Esophagus squamous epithelium (tissue), 5 donors: Measurements from ENCODE around the gene POLE3. TPM values are rescaled to one million over a fixed set of nuclear protein-coding genes. Genes with fewer than 3 reads are reported as not detected.

Source experiments
- DNase-seq: peaks from one replicate; lab custom pipeline; 2025; lab: John Stamatoyannopoulos, UW
- H3K27ac ChIP-seq, 4 donors: fragments of 200-600 bp; sonication (generic); one replicate each; pipeline ENCODE4 v1.5.1; 2016 to 2019; ENCODE audit warnings: mild to moderate bottlenecking in 1 of 4
- H3K27me3 ChIP-seq, 4 donors: fragments of 200-600 bp; sonication (generic); 1 replicate in 3 of 4; 2 replicates in 1 of 4; pipeline versions ENCODE4 v1.5.1 to v1.6.0; 2017 to 2021; ENCODE audit warnings: antibody characterized with exemption in 1 of 4
- H3K36me3 ChIP-seq, 3 donors: fragments of 200-600 bp; sonication (generic); one replicate each; pipeline ENCODE4 v1.5.1; 2016 to 2019
- H3K4me1 ChIP-seq, 3 donors: fragments of 200-600 bp; sonication (generic); one replicate each; pipeline ENCODE4 v1.5.1; 2017 to 2019
- H3K4me3 ChIP-seq, 4 donors: fragments of 200-600 bp; sonication (generic); 1 replicate in 3 of 4; 2 replicates in 1 of 4; pipeline ENCODE4 v1.5.1; 2016 to 2019; ENCODE audit warnings: mild to moderate bottlenecking in 2 of 4, moderate library complexity in 1 of 4
- H3K9me3 ChIP-seq, 3 donors: fragments of 200-600 bp; sonication (generic); one replicate each; pipeline ENCODE4 v1.5.1; 2016 to 2019
- CTCF ChIP-seq, 6 experiments: fragments of 450-650 bp in 4 of 6; fragments of 200-600 bp in 2 of 6; sonication (generic) in 2 of 6; IDR thresholded peaks; one replicate each; pipeline ENCODE4 v1.5.1; 2016 to 2019; ENCODE audit warnings: antibody characterized with exemption in 6 of 6, mild to moderate bottlenecking in 4 of 6, moderate library complexity in 4 of 6
- POLR2A ChIP-seq, 4 donors: fragments of 450-650 bp; IDR thresholded peaks; one replicate each; pipeline ENCODE4 v1.6.1; 2017; ENCODE audit warnings: antibody characterized with exemption in 4 of 4, mild to moderate bottlenecking in 4 of 4, moderate library complexity in 3 of 4
- WGBS, 2 donors: methylation state at CpG; one replicate each; pipeline ENCODE4 v1.1.5; 2018; 5-methylcytosine and 5-hydroxymethylcytosine counted together
- intact Hi-C: fragments of 100-400 bp; cut with DNase I; formaldehyde crosslinking; loops from one replicate; pipeline ENCODE4 v1.15.0; 2022
- total RNA-seq, 4 donors: library from RNA; depleted of rRNA; stranded (reverse); fragments of >200 nt; gene quantifications; one replicate each; pipeline ENCODE4 v1.1.0, GENCODE V29; 2016
- donor health status: DM: yes; HTN: yes; CAD: no.

POLE3 gene
- total RNA-seq, 4 donors from 2014 or later = 16.6 to 61.4 (median 51.9) TPM

GRCh38 chr9:113360242-113360842 is 50.1 kb downstream of the POLE3 start:
- no peaks in the 10 kb centered on the region for H3K27me3 ChIP-seq
- peaks cover 0 to 6% (median 2%) of the 10 kb centered on the region in 3 donors for H3K4me1 ChIP-seq
- whole genome bisulfite sequencing, 2 donors = 84 to 85% methylated on average over 5 of the region's 15 CpGs
- H3K36me3 ChIP-seq = peaks cover 0 to 21% (median 0%) of the 10 kb centered on the region in 3 donors
- intact Hi-C loops = no loop called here
- no peak overlapping the region for H3K4me3 ChIP-seq
- DNase-seq = no peak
- H3K9me3 ChIP-seq = no peaks in the 10 kb centered on the region
- no peak overlapping the region for H3K27ac ChIP-seq
- no peak for TF ChIP-seq POLR2A (IDR thresholded peaks at IDR 0.05)
- no peak for TF ChIP-seq CTCF (IDR thresholded peaks at IDR 0.05)

DNA sequence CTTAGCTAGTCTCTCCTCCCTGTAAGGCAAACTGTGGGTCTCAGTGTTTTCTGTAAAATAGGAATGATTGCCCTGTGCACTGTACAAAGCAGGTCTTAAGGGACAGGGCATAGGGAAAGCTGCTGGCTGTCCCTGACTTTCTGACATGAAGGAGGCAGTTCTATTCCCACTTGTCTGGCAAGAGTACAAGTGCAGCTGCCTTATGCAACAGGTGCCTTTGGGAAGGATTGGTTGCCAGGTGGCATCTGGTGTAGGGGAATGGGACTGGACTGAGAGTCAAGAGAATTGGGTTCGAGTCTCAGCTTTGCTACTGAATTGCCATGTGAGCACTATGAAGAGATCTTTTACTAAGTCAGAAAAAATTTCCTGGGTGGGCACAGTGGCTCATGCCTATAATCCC is 51.1 kb downstream of the POLE3 start:
- peaks cover 0 to 6% (median 0%) of the 10 kb centered on the region in 3 donors for H3K4me1 ChIP-seq
- intact Hi-C loops = no loop called here
- WGBS, 2 donors = 91 to 100% methylated on average over 1 of the region's 1 CpG
- no peak for DNase-seq
- H3K27me3 ChIP-seq = peaks cover 0 to under 1% (median 0%) of the 10 kb centered on the region in 4 donors
- H3K27ac ChIP-seq = no peak overlapping the region
- TF ChIP-seq CTCF (IDR thresholded peaks at IDR 0.05) = no peak
- TF ChIP-seq POLR2A (IDR thresholded peaks at IDR 0.05) = no peak
- H3K4me3 ChIP-seq = no peak overlapping the region
- peaks cover 0 to 30% (median 0%) of the 10 kb centered on the region in 3 donors for H3K36me3 ChIP-seq
- no peaks in the 10 kb centered on the region for H3K9me3 ChIP-seq

Other genes with a start within 250 kb of the POLE3 start
- 10 to 100 TPM; 17.7 to 23.3 (median 20.5) TPM for gene FKBP15, start 189.4 kb downstream of the POLE3 start, total RNA-seq
- gene SLC31A1, start 189.1 kb downstream of the POLE3 start, total RNA-seq = 10 to 100 TPM; 11.0 to 23.4 (median 17.8) TPM
- gene CDC26, start 135.1 kb downstream of the POLE3 start, total RNA-seq = 10 to 100 TPM; 20.5 to 42.4 (median 26.5) TPM
- gene PRPF4, start 135.0 kb downstream of the POLE3 start, total RNA-seq = 10 to 100 TPM; 11.4 to 19.0 (median 17.4) TPM
- gene RNF183, start 107.3 kb downstream of the POLE3 start, total RNA-seq = 1 to 10 TPM in 3 of 4 donors, not detected in 1; 2.1 to 6.0 (median 3.4) TPM
- 1 to 10 TPM; 1.1 to 1.9 (median 1.5) TPM for gene WDR31, start 70.4 kb downstream of the POLE3 start, total RNA-seq
- 10 to 100 TPM; 18.1 to 50.1 (median 37.6) TPM for gene BSPRY, start 61.1 kb downstream of the POLE3 start, total RNA-seq
- gene HDHD3, start 33.7 kb downstream of the POLE3 start, total RNA-seq = 10 to 100 TPM; 35.9 to 84.2 (median 46.4) TPM
- gene ALAD, start 9.4 kb downstream of the POLE3 start, total RNA-seq = 10 to 100 TPM; 19.1 to 52.0 (median 33.5) TPM
- under 1 TPM; 0.32 to 0.79 (median 0.38) TPM for gene C9orf43, start 72 bp upstream of the POLE3 start, total RNA-seq
- 10 to 100 TPM in 3 of 4 donors, 1 to 10 TPM in 1; 9.7 to 16.3 (median 12.7) TPM for gene RGS3, start 53.1 kb upstream of the POLE3 start, total RNA-seq